ENCODE measurements around the gene ZNF827. TPM values are rescaled to one million over a fixed set of nuclear protein-coding genes. Genes with fewer than 3 reads are reported as not detected.

Gene ZNF827
- total RNA-seq, 4 donors from 2014 or later: 9.3 to 39.4 (median 20.3) TPM

- Histone ChIP-seq H3K27ac (no peak overlapping the region), H3K4me1 (no peaks in the 10 kb centered on the region), H3K36me3 (peaks cover 0 to 6% of the 10 kb centered on the region in 2 donors), H3K4me3 (no peak overlapping the region), H3K27me3 (no peaks in the 10 kb centered on the region), H3K9me3 (no peaks in the 10 kb centered on the region)
- ATAC-seq: no peak
- TF ChIP-seq CTCF (IDR thresholded peaks at IDR 0.05): no peak
- TF ChIP-seq POLR2A (IDR thresholded peaks at IDR 0.05): no peak
- TF ChIP-seq EP300 (IDR thresholded peaks at IDR 0.05): no peak
- no peak for TF ChIP-seq POLR2AphosphoS5 (IDR thresholded peaks at IDR 0.05)
- WGBS, 2 donors (ENCODE audit: low coverage in 1 of 2): 70 to 83% methylated on average over 5 of the region's 5 CpGs
Measured at GRCh38 chr4:145860446-145860845, 78.2 kb downstream of the ZNF827 start.

GRCh38 chr4:145859926-145860325, 78.7 kb downstream of the ZNF827 start:
- Histone ChIP-seq H3K27me3 (no peaks in the 10 kb centered on the region), H3K4me3 (no peak overlapping the region), H3K36me3 (peaks cover 0 to 6% of the 10 kb centered on the region in 2 donors), H3K27ac (no peak overlapping the region), H3K9me3 (no peaks in the 10 kb centered on the region), H3K4me1 (no peaks in the 10 kb centered on the region)
- TF ChIP-seq POLR2AphosphoS5 (IDR thresholded peaks at IDR 0.05) (no peak), CTCF (IDR thresholded peaks at IDR 0.05) (no peak), POLR2A (IDR thresholded peaks at IDR 0.05) (no peak), EP300 (IDR thresholded peaks at IDR 0.05) (no peak)
- WGBS, 2 donors (ENCODE audit: low coverage in 1 of 2): 65 to 86% methylated on average over 1 to 3 of the region's 3 CpGs
- ATAC-seq: no peak

GRCh38 chr4:145859426-145859825, 79.2 kb downstream of the ZNF827 start:
- H3K9me3 ChIP-seq: no peaks in the 10 kb centered on the region
- peaks cover 0 to 7% of the 10 kb centered on the region in 2 donors for H3K36me3 ChIP-seq
- TF ChIP-seq POLR2AphosphoS5 (IDR thresholded peaks at IDR 0.05) (no peak), CTCF (IDR thresholded peaks at IDR 0.05) (no peak), POLR2A (IDR thresholded peaks at IDR 0.05) (no peak), EP300 (IDR thresholded peaks at IDR 0.05) (no peak)
- no peak overlapping the region for H3K4me3 ChIP-seq
- no peak overlapping the region for H3K27ac ChIP-seq
- 58 to 78% methylated on average over 6 to 8 of the region's 8 CpGs for whole genome bisulfite sequencing, 2 donors (ENCODE audit: low coverage in 1 of 2)
- no peak for ATAC-seq
- H3K27me3 ChIP-seq: no peaks in the 10 kb centered on the region
- H3K4me1 ChIP-seq: no peaks in the 10 kb centered on the region

GRCh38 chr4:145852256-145852839, 86.3 kb downstream of the ZNF827 start:
- Histone ChIP-seq H3K4me3 (no peak overlapping the region), H3K9me3 (no peaks in the 10 kb centered on the region), H3K27me3 (no peaks in the 10 kb centered on the region), H3K27ac (no peak overlapping the region), H3K36me3 (peaks cover 0 to 27% of the 10 kb centered on the region in 2 donors), H3K4me1 (peaks cover 0 to 18% (median 0%) of the 10 kb centered on the region in 3 donors)
- 33 to 50% methylated on average over 1 to 3 of the region's 3 CpGs for WGBS, 2 donors (ENCODE audit: low coverage in 1 of 2)
- TF ChIP-seq POLR2AphosphoS5 (IDR thresholded peaks at IDR 0.05) (no peak), CTCF (IDR thresholded peaks at IDR 0.05) (no peak), POLR2A (IDR thresholded peaks at IDR 0.05) (no peak), EP300 (IDR thresholded peaks at IDR 0.05) (no peak)
- peak; percentile 36 for ATAC-seq

- ATAC-seq: no peak
Measured at GRCh38 chr4:145851511-145852201, 87.0 kb downstream of the ZNF827 start.

More at GRCh38 chr4:145851511-145852201, 87.0 kb downstream of the ZNF827 start:
- Histone ChIP-seq H3K9me3 (no peaks in the 10 kb centered on the region), H3K36me3 (peaks cover 0 to 27% of the 10 kb centered on the region in 2 donors), H3K4me1 (peaks cover 0 to 18% (median 0%) of the 10 kb centered on the region in 3 donors), H3K4me3 (no peak overlapping the region), H3K27ac (no peak overlapping the region), H3K27me3 (no peaks in the 10 kb centered on the region)
- no peak for TF ChIP-seq POLR2A (IDR thresholded peaks at IDR 0.05)
- TF ChIP-seq EP300 (IDR thresholded peaks at IDR 0.05): no peak
- no peak for TF ChIP-seq POLR2AphosphoS5 (IDR thresholded peaks at IDR 0.05)
- WGBS, 2 donors (ENCODE audit: low coverage in 1 of 2): 63 to 71% methylated on average over 2 of the region's 2 CpGs

All from gastroesophageal sphincter (tissue), 4 donors.